ENCODE data around the gene LDLRAD2.
A peak's percentile ranks its signal among the peaks of the same experiment; 100 is the strongest.

LDLRAD2 gene

DNA sequence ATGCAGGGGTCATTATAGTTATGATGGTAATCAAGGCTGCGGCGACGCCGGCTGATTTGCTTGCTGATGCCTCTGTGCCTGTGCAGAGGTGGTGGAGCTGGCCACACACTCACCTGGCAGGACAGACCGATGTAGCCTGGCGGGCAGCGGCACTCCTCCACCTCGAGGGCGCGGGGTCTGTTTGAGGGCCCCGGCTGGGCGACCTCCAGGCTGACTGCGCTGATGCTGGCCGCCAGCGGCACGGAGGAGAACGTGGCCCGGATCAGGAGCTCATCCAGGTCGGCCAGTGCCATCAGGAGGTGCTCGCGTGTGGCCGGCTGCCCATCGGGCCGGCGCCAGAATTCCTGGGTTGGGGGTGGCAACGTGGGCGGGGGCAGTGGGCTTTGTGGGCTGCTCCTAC, 52.7 kb downstream of the LDLRAD2 start:
- DNase-seq = no peak

GRCh38 chr1:21865609-21865942, 53.5 kb downstream of the LDLRAD2 start:
- DNase-seq = no peak

GRCh38 chr1:21865943-21866706, 54.1 kb downstream of the LDLRAD2 start:
- DNase-seq = peak; percentile 54

DNA sequence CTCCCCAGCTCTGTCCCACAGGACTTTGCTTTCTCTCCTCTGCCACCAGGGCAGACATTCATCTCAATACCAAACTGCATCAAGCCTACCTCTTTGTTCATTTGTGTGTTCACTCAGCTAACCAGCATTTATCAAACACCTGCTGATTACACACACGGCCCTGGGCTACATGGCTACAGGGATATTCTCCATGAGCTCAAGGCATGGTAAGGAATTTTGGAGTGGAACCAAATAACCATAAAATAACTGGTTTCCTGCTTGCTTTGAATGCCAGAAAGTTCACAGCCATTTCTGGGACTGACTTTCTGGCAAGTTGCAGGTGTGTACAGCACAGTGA, 54.6 kb downstream of the LDLRAD2 start:
- DNase-seq = peak; percentile 31

- peak; percentile 9 for DNase-seq
Measured at GRCh38 chr1:21867451-21867996, 55.5 kb downstream of the LDLRAD2 start.

GRCh38 chr1:21868482-21868881, 56.4 kb downstream of the LDLRAD2 start:
- no peak for DNase-seq

DNA sequence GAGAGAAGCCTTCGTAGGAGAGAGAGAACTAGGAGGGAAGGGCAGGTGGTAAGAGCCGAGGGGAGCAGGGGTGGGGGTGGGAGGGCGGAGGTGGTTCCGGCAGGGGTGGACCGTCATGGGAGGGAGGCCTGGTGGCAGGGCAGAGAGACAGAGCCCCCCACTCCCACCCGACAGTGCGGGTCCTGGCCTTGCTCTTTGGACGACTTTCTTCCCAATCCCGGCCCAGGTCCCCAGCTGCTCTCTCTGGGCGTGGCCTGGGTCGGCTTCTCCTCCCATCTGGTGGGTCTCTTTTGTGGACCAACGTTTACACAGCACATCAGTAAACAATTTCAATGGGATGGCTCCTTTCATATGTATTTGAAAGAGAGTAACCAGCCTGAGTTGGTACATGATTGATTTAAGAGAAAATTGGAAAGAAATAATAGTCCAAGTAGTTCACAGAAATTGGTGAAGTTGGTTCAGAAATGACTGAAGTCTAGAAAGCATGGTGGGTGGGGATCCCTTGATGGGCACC, 56.9 kb downstream of the LDLRAD2 start:
- DNase-seq = peak; percentile 79

- DNase-seq = peak; percentile 72
Measured at GRCh38 chr1:21869620-21870121, 57.6 kb downstream of the LDLRAD2 start.

GRCh38 chr1:21870611-21871010, 58.5 kb downstream of the LDLRAD2 start:
- DNase-seq = no peak

- DNase-seq = no peak
Measured at GRCh38 chr1:21871943-21872342, 59.9 kb downstream of the LDLRAD2 start.

- DNase-seq = peak; percentile 18
Measured at GRCh38 chr1:21872445-21873079, 60.5 kb downstream of the LDLRAD2 start.

- DNase-seq = no peak
Measured at GRCh38 chr1:21873174-21873573, 61.1 kb downstream of the LDLRAD2 start.

DNA sequence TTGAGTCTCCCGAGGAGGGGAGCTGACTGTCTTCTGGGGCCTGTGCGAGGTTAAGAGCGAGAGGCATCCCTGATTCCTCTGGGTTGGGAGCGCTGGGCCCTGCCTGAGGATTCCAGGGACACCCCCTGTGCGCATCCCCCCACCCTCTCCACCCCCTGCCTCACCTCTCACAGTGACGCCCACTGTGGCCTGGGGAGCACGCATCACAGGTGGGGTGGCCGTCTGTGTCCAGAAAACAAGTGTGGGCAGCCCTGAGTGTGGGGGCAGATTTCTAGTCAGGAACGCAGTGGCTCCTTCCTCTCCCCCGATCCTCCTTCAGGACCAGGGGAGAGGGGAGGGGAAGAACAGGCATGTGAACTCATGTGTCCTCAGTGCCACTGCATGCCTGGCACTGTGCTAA, 61.7 kb downstream of the LDLRAD2 start:
- DNase-seq = no peak

GRCh38 chr1:21874328-21874727, 62.3 kb downstream of the LDLRAD2 start:
- DNase-seq = peak; percentile 38
